ENCODE data around the gene SETD7.

SETD7 gene

DNA sequence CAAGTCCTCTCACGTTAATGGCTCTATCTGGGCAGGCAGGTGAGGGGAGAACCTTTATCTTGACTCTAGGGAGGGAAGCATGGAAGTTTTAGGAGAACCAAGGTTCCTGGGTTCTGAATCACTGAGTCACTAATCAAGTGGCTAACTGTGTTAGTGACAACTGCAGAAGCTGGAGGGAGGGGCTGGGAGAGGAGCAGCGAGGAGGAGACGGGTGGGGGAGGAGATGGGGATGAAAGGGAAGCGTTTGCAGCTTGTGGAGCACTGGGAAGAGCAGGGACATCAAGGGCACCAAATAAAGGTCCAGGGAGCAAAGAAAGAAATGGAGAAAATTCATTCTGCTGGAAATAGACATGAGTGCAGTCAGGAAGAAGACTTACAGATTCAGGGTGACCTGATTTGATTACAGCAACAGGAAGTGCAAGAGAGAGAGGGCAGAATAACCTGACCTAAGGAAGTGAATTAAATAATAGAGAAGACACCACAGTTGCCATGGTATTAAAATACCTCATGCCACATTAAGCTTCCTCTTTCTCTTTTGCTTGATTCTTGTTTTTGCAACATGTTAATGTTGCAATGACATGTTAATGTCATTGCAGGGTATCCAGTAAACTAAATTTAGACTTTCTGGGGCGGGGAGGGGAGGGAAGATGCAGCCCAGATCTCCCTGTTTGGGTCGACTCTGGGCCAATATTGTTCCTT is 4.5 kb upstream of the SETD7 start:
- no peak for TF ChIP-seq GATA2 (IDR thresholded peaks at IDR 0.05; ENCODE audit: low read depth, low read length)
- no peak for TF ChIP-seq GATA3 (IDR thresholded peaks at IDR 0.05; ENCODE audit: low read depth, low read length)

- no peak for TF ChIP-seq GATA2 (IDR thresholded peaks at IDR 0.05; ENCODE audit: low read depth, low read length)
- no peak for TF ChIP-seq GATA3 (IDR thresholded peaks at IDR 0.05; ENCODE audit: low read depth, low read length)
These were observed 3.7 kb upstream of the SETD7 start for GRCh38 chr4:139559687-139560086.

DNA sequence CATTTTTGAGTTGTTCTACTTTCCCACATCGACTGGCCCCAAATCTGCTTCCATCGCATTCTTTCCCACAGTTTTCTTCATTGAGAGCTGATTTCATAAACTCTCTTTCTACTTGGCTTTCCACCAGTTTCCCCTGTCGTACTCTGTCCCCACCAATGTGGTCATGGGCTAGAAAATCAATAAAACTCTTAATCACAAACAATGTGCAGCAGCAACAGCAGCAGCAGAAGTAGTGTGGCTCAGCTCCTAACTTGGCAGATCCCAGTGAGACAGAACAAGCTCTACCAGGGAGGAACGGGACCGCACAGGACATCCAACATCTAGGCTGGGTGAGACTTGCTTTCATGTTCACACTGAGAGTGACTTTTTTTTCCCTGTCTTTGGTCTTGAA is 3.1 kb upstream of the SETD7 start:
- TF ChIP-seq GATA2 (IDR thresholded peaks at IDR 0.05; ENCODE audit: low read depth, low read length) = no peak
- TF ChIP-seq GATA3 (IDR thresholded peaks at IDR 0.05; ENCODE audit: low read depth, low read length) = no peak

DNA sequence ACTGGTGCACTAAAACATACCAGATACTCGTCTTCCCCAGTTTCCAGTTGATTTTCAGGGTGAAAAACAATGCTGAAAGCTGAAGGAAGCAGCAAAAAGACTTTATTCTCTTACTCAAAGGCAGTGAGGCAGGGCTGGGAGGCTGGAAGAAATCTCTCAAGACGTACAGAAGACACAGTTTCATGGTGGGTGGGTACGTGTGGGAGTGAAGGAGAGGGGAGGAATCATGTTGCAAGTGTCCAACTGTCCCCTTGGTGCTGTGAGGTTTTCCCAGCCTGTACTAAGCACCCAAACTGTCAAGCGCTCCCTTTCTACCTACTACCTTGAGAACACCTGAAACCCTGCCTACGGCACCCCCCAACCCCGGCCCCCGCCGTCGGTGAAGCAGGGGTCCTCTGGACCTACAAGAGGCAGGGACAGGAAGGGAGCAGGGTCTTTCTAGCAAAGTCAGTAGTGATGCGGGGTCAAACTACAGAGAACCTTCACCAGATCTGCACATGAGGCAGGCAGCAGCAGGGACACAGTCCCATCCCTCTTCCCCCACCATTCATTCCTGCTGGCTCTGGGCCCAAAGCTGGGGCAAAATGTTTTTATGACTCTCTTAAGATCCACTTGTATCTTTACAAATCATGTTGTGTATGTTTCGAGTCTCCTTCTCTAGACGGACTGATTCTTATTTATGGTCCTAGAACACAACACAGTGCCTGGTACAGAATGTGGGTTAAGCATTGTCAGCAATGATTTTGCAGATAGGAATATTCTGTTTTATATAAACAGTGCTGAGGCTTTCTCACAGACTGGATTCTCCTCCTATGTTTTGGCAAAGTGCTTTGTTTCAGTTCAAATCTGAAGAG is 2.4 kb upstream of the SETD7 start:
- TF ChIP-seq GATA3 (IDR thresholded peaks at IDR 0.05; ENCODE audit: low read depth, low read length) (no peak), GATA2 (IDR thresholded peaks at IDR 0.05; ENCODE audit: low read depth, low read length) (no peak)

DNA sequence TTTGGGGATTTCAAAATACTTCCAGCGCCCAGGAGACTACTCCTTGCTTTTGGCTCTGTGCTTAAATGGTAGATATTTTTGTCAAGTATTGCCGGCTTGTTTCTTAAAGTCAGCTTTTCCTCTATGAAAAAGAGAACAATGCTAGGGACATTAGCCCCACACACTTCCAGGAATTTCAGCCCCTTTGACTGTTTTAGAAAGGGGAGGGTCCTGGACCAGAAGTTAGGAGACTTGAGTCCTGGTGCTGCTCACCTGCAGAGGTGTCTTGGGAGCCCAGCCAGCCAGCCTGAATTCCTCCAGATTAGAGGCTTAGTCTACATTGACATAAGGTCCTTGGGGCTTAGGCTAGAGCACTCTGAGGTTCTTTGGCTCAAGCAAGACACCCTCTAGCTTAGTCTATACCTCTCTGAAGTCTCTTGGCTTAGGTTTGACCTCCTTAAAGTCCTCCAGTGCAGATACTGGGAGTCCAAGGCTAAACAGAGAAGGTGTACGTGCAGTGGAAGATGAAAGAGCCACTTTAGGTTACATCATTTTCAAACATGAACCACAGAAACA is 1.6 kb upstream of the SETD7 start:
- no peak for TF ChIP-seq GATA2 (IDR thresholded peaks at IDR 0.05; ENCODE audit: low read depth, low read length)
- TF ChIP-seq GATA3 (IDR thresholded peaks at IDR 0.05; ENCODE audit: low read depth, low read length) = no peak

DNA sequence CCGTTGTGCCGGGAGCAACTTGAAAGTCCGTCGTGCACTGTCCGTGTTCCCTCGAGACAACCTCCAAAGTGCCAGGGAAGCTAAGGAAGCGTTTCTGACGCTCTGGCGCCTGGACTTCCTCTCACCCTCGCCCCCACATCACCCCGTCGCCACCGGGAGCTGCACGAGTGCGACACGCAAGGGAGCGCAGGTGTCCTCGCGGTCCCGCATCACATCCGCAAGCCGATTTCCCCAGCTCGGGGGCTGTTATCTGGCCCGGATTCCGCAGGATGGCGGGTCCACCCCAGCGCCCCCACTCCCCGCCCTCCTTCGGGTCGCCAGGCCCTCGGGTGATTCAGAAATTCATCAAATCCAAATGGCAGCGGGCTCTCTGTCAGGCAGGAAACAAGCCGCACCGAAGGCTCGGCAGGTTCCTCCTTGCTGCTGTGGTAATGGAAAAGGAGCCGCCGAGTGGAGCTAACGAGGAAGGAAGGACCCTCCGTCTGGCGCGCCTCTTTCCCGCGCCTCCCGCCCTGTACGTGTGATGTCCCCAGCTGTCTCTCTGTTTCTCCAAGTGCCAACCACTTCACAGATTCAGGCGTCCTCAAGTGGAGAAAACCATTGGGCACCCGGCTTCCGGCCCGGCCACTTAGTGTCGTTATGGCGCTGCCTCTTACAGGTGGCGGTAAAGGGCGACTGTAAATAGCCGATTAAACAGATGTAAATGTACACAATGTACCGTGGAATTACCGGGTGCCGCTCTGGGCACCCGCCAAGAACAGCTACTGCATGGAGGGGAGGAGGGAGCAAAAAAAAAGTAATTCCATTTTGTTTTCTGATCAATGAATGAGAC is 921 bp upstream of the SETD7 start:
- TF ChIP-seq GATA3 (IDR thresholded peaks at IDR 0.05; ENCODE audit: low read depth, low read length) (no peak), GATA2 (IDR thresholded peaks at IDR 0.05; ENCODE audit: low read depth, low read length) (no peak)

DNA sequence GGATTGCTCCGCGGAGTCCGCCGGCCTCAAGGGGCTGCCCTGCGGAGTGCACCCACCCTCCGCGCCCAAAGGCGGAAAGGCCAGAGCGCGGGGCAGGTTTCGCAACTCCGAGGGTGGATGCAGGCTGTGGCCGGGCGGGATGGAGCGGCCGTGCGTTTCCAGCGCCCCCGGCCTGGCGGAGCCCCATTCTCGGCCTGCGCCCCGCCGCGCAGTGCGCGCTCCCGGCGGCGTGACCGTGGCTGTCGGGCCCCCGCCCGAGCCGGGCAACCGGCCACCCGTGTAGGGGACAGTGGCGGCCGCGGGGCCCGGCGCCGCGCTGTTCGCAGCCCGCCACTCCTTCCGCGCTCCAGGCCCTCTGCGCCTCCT is 331 bp downstream of the SETD7 start:
- no peak for TF ChIP-seq GATA2 (IDR thresholded peaks at IDR 0.05; ENCODE audit: low read depth, low read length)
- TF ChIP-seq GATA3 (IDR thresholded peaks at IDR 0.05; ENCODE audit: low read depth, low read length) = no peak

DNA sequence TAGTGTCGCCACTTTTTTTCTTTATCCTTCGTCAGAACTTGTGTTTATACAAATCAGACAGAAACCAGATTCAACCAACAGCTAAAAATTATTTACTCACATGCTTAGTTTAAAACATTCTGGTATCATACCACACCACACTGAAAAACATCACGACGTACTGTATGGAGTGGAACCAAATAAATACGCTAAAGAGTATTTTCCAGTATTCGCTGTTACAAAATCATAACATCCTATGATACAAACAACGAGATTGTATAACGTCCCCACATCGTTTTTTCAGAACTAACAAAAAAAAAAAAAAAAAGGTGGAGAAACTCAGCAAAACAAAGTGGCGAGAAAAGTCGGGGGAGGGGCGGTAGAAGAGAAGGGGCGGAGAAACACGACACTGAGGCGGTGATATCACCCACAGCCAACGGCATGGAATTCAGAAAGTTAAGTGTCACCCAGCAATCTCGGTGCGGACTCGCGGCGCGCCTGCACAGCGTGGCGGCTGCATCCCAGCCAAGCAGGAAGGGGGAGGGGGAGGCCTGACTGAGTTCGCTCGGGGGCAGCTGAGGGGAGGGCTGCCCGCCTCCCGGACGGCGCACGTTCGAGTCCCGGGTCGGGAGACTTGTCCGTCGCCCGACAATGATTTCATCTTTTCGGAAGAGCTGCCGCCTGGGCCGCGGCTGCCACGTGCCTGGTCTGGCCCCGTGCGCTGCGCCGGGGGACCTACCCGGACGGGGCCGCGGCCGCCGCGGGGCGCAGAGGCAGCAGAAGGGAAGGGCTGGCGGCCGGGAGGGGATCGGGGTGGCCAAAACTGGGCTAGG is 920 bp downstream of the SETD7 start:
- TF ChIP-seq GATA2 (IDR thresholded peaks at IDR 0.05; ENCODE audit: low read depth, low read length) = peak; percentile 29; the same call in 1 of the 2 replicates
- no peak for TF ChIP-seq GATA3 (IDR thresholded peaks at IDR 0.05; ENCODE audit: low read depth, low read length)

DNA sequence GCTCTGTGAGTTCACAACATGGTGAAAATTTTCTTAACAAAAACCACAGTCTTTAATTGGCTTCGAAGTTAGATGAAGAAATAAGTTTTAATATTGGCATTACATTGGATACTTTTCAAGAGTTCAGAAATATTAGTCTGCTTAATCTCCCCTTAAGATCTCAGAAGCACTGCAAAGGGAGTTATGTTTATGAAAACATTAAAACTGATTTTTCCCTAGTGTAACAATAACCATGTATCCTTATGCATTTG is 1.5 kb downstream of the SETD7 start:
- TF ChIP-seq GATA2 (IDR thresholded peaks at IDR 0.05; ENCODE audit: low read depth, low read length) (no peak), GATA3 (IDR thresholded peaks at IDR 0.05; ENCODE audit: low read depth, low read length) (no peak)

GRCh38 chr4:139553751-139554641 is 2.0 kb downstream of the SETD7 start:
- TF ChIP-seq GATA2 (IDR thresholded peaks at IDR 0.05; ENCODE audit: low read depth, low read length) (no peak), GATA3 (IDR thresholded peaks at IDR 0.05; ENCODE audit: low read depth, low read length) (no peak)

GRCh38 chr4:139552517-139553307 is 3.3 kb downstream of the SETD7 start:
- TF ChIP-seq GATA2 (IDR thresholded peaks at IDR 0.05; ENCODE audit: low read depth, low read length) = no peak
- TF ChIP-seq GATA3 (IDR thresholded peaks at IDR 0.05; ENCODE audit: low read depth, low read length) = no peak
